ENCODE measurements around the gene STIM1.

DNA sequence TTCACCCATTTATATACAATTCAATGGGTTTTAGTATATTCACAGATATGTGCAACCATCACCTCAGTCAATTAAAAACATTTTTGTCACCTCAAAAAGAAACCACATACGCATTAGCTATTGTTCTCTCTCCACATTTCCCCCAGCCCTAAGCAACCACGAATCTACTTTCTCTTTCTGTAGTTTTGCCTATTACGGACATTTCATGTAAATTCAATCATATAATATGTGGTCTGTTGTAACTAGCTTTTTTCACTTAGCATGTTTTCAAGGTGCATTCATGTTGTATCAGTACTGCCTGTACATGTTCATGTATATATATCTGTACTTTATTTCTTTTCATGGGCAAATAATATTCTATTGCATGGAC, 134.4 kb downstream of the STIM1 start:
- TF ChIP-seq, protein P1, sequence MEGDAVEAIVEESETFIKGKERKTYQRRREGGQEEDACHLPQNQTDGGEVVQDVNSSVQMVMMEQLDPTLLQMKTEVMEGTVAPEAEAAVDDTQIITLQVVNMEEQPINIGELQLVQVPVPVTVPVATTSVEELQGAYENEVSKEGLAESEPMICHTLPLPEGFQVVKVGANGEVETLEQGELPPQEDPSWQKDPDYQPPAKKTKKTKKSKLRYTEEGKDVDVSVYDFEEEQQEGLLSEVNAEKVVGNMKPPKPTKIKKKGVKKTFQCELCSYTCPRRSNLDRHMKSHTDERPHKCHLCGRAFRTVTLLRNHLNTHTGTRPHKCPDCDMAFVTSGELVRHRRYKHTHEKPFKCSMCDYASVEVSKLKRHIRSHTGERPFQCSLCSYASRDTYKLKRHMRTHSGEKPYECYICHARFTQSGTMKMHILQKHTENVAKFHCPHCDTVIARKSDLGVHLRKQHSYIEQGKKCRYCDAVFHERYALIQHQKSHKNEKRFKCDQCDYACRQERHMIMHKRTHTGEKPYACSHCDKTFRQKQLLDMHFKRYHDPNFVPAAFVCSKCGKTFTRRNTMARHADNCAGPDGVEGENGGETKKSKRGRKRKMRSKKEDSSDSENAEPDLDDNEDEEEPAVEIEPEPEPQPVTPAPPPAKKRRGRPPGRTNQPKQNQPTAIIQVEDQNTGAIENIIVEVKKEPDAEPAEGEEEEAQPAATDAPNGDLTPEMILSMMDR (IDR thresholded peaks at IDR 0.05): no peak
- TF ChIP-seq, protein P2, sequence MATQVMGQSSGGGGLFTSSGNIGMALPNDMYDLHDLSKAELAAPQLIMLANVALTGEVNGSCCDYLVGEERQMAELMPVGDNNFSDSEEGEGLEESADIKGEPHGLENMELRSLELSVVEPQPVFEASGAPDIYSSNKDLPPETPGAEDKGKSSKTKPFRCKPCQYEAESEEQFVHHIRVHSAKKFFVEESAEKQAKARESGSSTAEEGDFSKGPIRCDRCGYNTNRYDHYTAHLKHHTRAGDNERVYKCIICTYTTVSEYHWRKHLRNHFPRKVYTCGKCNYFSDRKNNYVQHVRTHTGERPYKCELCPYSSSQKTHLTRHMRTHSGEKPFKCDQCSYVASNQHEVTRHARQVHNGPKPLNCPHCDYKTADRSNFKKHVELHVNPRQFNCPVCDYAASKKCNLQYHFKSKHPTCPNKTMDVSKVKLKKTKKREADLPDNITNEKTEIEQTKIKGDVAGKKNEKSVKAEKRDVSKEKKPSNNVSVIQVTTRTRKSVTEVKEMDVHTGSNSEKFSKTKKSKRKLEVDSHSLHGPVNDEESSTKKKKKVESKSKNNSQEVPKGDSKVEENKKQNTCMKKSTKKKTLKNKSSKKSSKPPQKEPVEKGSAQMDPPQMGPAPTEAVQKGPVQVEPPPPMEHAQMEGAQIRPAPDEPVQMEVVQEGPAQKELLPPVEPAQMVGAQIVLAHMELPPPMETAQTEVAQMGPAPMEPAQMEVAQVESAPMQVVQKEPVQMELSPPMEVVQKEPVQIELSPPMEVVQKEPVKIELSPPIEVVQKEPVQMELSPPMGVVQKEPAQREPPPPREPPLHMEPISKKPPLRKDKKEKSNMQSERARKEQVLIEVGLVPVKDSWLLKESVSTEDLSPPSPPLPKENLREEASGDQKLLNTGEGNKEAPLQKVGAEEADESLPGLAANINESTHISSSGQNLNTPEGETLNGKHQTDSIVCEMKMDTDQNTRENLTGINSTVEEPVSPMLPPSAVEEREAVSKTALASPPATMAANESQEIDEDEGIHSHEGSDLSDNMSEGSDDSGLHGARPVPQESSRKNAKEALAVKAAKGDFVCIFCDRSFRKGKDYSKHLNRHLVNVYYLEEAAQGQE (IDR thresholded peaks at IDR 0.05; ENCODE audit: insufficient read depth in 1 of 2, low read depth in 2 of 2, low read length in 1 of 2): no peak
- no peak for TF ChIP-seq POLR2AphosphoS5 (IDR thresholded peaks at IDR 0.05; ENCODE audit: low read depth, low read length)

Measured in Panc1 (cell line).